Measurements from ENCODE around the gene ZNF423.

DNA sequence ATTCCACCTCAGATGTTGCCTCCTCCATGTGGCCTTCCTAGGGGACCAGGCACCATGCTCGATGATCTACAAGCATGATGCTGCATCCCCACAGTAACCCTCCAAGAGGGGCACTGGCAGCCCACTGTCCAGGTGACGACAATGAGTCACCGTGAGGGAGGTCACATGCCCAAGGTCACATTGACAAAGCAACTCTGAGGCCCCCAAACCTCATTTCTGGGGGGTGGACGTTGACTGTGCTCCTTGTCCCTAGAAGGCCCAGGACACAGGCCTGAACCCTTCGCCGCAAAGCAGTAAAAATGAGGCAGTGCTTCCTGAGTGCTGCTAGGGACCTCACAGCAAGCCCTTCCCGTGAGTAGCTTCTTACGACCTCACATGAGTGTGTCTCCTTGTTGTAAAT is 345.8 kb downstream of the ZNF423 start:
- TF ChIP-seq, protein P1, sequence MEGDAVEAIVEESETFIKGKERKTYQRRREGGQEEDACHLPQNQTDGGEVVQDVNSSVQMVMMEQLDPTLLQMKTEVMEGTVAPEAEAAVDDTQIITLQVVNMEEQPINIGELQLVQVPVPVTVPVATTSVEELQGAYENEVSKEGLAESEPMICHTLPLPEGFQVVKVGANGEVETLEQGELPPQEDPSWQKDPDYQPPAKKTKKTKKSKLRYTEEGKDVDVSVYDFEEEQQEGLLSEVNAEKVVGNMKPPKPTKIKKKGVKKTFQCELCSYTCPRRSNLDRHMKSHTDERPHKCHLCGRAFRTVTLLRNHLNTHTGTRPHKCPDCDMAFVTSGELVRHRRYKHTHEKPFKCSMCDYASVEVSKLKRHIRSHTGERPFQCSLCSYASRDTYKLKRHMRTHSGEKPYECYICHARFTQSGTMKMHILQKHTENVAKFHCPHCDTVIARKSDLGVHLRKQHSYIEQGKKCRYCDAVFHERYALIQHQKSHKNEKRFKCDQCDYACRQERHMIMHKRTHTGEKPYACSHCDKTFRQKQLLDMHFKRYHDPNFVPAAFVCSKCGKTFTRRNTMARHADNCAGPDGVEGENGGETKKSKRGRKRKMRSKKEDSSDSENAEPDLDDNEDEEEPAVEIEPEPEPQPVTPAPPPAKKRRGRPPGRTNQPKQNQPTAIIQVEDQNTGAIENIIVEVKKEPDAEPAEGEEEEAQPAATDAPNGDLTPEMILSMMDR (IDR thresholded peaks at IDR 0.05; ENCODE audit: insufficient read depth, low read depth, low read length), result no peak
- no peak for TF ChIP-seq EZH2 (IDR thresholded peaks at IDR 0.05; ENCODE audit: insufficient read depth, low read length)

All from astrocyte (in vitro differentiated cells and primary cell).